Nephron (organoid): Measurements from ENCODE around the gene ANKRD1.

Source experiments
- H3K27ac Mint-ChIP-seq, 3 experiments: 2 replicates each; pipeline ENCODE4 v1.8.0; 2020; ENCODE audit warnings: mixed read lengths in 3 of 3, mild to moderate bottlenecking in 2 of 3, moderate library complexity in 1 of 3
- H3K27me3 Mint-ChIP-seq: 2 replicates; pipeline ENCODE4 v1.8.0; 2021; ENCODE audit warnings: low read depth, mild to moderate bottlenecking, moderate library complexity, mixed read lengths
- H3K36me3 Mint-ChIP-seq: 2 replicates; pipeline ENCODE4 v1.8.0; 2020; ENCODE audit warnings: low read depth, mixed read lengths
- H3K4me1 Mint-ChIP-seq: 2 replicates; pipeline ENCODE4 v1.8.0; 2020; ENCODE audit warnings: mixed read lengths
- H3K4me3 Mint-ChIP-seq, 3 experiments: 2 replicates each; pipeline ENCODE4 v1.8.0; 2020; ENCODE audit warnings: mild to moderate bottlenecking in 3 of 3, mixed read lengths in 3 of 3, moderate library complexity in 2 of 3
- H3K9me3 Mint-ChIP-seq: 2 replicates; pipeline ENCODE4 v1.8.0; 2020; ENCODE audit warnings: mixed read lengths
- CTCF ChIP-seq, 3 experiments: fragments of 200-600 bp; sonication (generic); IDR thresholded peaks; one replicate each; pipeline ENCODE4 v1.5.0; 2021; ENCODE audit warnings: antibody characterized with exemption in 3 of 3; ENCODE audit not compliant: unreplicated experiment in 3 of 3

Gene ANKRD1

DNA sequence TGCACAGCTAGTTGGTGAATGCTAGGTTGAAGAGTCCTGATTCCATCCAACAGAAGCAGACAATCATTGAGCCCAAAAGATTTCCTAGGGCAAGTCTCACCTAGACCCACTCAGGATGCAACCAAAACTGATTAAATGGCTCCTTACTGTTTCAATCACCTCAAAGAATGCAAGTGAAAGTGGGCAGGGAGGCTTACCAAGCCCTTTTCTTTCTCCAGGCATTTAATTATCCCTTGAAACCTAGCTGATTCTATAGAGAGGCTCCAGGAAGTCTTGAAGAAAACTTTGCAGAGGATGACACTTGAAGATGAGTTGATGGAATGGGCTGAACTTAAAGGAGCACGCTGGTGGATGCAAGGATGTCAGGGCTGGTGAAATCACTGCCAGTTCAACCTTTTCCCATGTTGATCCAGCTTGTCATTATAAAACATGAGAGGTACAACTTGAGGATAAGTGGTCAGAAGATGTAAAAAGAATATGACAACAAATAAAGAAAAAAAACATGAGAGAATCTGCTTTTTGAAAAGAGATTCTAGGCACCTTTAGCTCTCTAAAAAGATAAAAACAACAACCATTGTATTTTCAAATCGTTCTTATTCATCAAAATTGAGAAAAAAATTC lies 2.3 kb upstream of the ANKRD1 start:
- no peak for TF ChIP-seq CTCF (IDR thresholded peaks at IDR 0.05; ENCODE audit: unreplicated experiment in 3 of 3)
- H3K27me3 Mint-ChIP-seq, result peaks cover 14% of the 10 kb centered on the region

GRCh38 chr10:90921906-90922305 lies 1.0 kb upstream of the ANKRD1 start:
- TF ChIP-seq CTCF (IDR thresholded peaks at IDR 0.05; ENCODE audit: unreplicated experiment in 3 of 3), result no peak
- H3K27me3 Mint-ChIP-seq, result peaks cover 14% of the 10 kb centered on the region
- H3K27ac Mint-ChIP-seq, result no peak overlapping the region
- no peak overlapping the region for H3K4me3 Mint-ChIP-seq
- no peaks in the 10 kb centered on the region for H3K36me3 Mint-ChIP-seq
- H3K9me3 Mint-ChIP-seq, result no peaks in the 10 kb centered on the region
- peaks cover 57% of the 10 kb centered on the region for H3K4me1 Mint-ChIP-seq

More for the DNA sequence above, 2.3 kb upstream of the ANKRD1 start:
- Mint-ChIP-seq H3K36me3 (no peaks in the 10 kb centered on the region), H3K4me1 (peaks cover 55% of the 10 kb centered on the region), H3K27ac (peak overlapping the region in 1 of 3 experiments; percentile 27), H3K4me3 (no peak overlapping the region), H3K9me3 (no peaks in the 10 kb centered on the region)

DNA sequence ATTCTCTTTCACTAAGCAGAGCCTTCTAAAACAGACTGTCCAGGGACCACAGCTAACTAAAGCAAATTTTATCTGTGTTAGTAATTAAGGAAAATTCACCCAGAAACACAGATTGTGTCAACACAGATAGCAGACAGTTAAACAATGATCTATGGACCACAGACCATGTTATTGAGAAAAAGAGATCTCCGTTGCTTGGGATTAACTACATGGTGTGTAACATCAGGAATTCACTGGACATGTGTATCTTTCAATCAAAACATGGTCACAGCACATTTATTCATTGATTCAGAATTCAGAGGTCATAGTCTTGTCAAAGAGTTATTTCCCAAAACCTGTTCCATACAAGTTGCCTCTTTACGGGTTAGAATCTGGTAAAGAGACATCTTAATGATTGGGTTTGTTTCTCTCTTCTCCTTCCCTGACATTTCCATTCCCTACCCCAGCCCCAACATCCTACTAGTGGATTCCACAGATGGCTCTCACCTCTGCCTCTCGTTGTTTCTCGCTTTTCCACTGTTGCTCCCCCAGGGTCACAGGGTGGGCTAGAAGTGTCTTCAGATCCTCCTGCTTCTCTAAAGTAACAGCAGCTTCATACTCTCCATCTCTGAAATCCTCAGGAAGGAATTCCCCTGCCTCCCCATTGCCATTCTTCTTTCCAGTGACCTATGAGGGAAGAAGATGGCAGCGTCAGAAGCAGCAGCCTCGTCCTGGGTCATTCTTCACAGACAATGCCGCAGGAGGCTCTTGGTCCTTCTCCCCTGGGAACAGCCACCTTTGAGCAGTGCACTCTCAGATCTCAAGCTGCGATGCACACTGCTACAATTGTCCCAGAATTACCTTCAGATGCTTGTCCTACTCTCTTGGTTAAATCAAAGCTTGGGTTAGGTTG lies 958 bp downstream of the ANKRD1 start:
- Mint-ChIP-seq H3K4me1 (peaks cover 58% of the 10 kb centered on the region), H3K36me3 (no peaks in the 10 kb centered on the region), H3K4me3 (peak overlapping the region in 2 of 3 experiments; percentile 69 to 82), H3K9me3 (no peaks in the 10 kb centered on the region), H3K27ac (peak overlapping the region; percentile 8 to 85 (median 62)), H3K27me3 (peaks cover 14% of the 10 kb centered on the region)
- no peak for TF ChIP-seq CTCF (IDR thresholded peaks at IDR 0.05; ENCODE audit: unreplicated experiment in 3 of 3)

DNA sequence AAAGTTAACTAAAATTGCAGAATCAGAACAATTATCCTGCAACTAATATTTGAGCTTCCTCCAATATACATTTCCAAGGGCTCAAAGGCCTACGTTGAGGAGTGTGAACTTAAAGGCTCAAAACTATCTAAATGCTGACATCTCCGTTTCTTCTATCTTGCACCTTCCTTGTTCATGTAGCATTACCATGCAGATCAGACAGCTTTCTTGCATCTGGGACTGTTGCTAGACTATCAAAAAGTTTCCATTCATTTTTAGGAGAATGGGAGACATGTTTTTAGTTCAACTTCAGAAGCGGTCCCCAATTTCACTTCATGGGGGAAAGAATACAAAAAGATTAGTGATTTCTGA lies 2.9 kb downstream of the ANKRD1 start:
- peak overlapping the region in 1 of 3 experiments; percentile 27 for H3K4me3 Mint-ChIP-seq
- no peak for TF ChIP-seq CTCF (IDR thresholded peaks at IDR 0.05; ENCODE audit: unreplicated experiment in 3 of 3)
- peak overlapping the region in 2 of 3 experiments; percentile 52 to 85 for H3K27ac Mint-ChIP-seq
- no peaks in the 10 kb centered on the region for H3K36me3 Mint-ChIP-seq
- H3K27me3 Mint-ChIP-seq, result peaks cover 10% of the 10 kb centered on the region
- H3K4me1 Mint-ChIP-seq, result peaks cover 63% of the 10 kb centered on the region
- H3K9me3 Mint-ChIP-seq, result no peaks in the 10 kb centered on the region

GRCh38 chr10:90917238-90917967 lies 3.5 kb downstream of the ANKRD1 start:
- peak overlapping the region in 1 of 3 experiments; percentile 32 for H3K4me3 Mint-ChIP-seq
- H3K9me3 Mint-ChIP-seq, result no peaks in the 10 kb centered on the region
- no peak for TF ChIP-seq CTCF (IDR thresholded peaks at IDR 0.05; ENCODE audit: unreplicated experiment in 3 of 3)
- H3K4me1 Mint-ChIP-seq, result peaks cover 63% of the 10 kb centered on the region
- H3K36me3 Mint-ChIP-seq, result no peaks in the 10 kb centered on the region
- peak overlapping the region; percentile 24 to 85 (median 52) for H3K27ac Mint-ChIP-seq
- peaks cover 10% of the 10 kb centered on the region for H3K27me3 Mint-ChIP-seq
